K562 (cell line): ENCODE results near the gene CROCC2. TPM values are rescaled to one million over a fixed set of nuclear protein-coding genes. Genes with fewer than 3 reads are reported as not detected.

Source experiments
- ATAC-seq: fragments of 200-7000 bp; cut with Tn5 transposase; 3 replicates; pipeline ENCODE4 v1.9.1; 2020; ENCODE audit warnings: moderate library complexity
- BruUV-seq: library from RNA; stranded (reverse); fragments of 400-500 nt; replicated peaks from 2 replicates; lab custom pipeline; 2021; lab: Mats Ljungman, UMichigan
- CTCF ChIA-PET: fragments of 300-600 bp; formaldehyde crosslinking; extraction: SDS; loops from one replicate; lab custom pipeline; 2021; ENCODE audit warnings: low intra/inter-chr PET ratio; lab: Yijun Ruan, JAX
- POLR2A ChIA-PET: fragments of 300-600, 350-650 bp; sonication (Branson Sonifier 250); formaldehyde crosslinking; extraction: SDS; loops from one replicate; lab custom pipeline; 2021; ENCODE audit warnings: antibody characterized with exemption, inconsistent platforms; lab: Yijun Ruan, JAX
- DNase-seq, 4 experiments: peaks; one replicate each; pipeline versions ENCODE4 v3.0.0 to v3.0.0-alpha.2; 2011 to 2018; ENCODE audit warnings: low spot score in 3 of 4, mixed read lengths in 3 of 4; ENCODE audit errors: extremely low read depth in 1 of 4
- FAIRE-seq: peaks from 2 replicates; lab custom pipeline; 2011; peaks lifted over from hg19 to GRCh38; lab: Jason Lieb, UNC
- H2AFZ ChIP-seq: 2 replicates; pipeline ENCODE4 v1.6.0; 2011; ENCODE audit warnings: low read depth, low read length, control low read depth, inconsistent platforms
- H3K27ac ChIP-seq: fragments of 200-600 bp; 3 replicates; pipeline ENCODE4 v1.8.0; 2011; ENCODE audit warnings: low read depth, mild to moderate bottlenecking, control low read depth, inconsistent platforms, low read length, moderate library complexity, mixed read lengths; ENCODE audit errors: extremely low read depth
- H3K27me3 ChIP-seq, 2 experiments: fragments of 300-600 bp in 1 of 2; 2 replicates in 1 of 2; 3 replicates in 1 of 2; pipeline versions ENCODE4 v1.6.0 to v1.8.0; 2011; ENCODE audit warnings: inconsistent platforms in 2 of 2, low read length in 2 of 2, mild to moderate bottlenecking in 1 of 2, mixed read lengths in 1 of 2, moderate library complexity in 1 of 2; ENCODE audit not compliant: control insufficient read depth in 2 of 2, insufficient read depth in 2 of 2
- H3K36me3 ChIP-seq: fragments of 300-600 bp; 3 replicates; pipeline ENCODE4 v1.8.0; 2011; ENCODE audit warnings: mild to moderate bottlenecking, low read length, inconsistent platforms; ENCODE audit not compliant: control insufficient read depth, insufficient read depth
- H3K4me1 ChIP-seq, 2 experiments: fragments of 200-600 bp in 1 of 2; replicated peaks in 1 of 2; 2 replicates in 1 of 2; 3 replicates in 1 of 2; pipeline versions ENCODE4 v1.5.1 to v1.8.0; 2011; ENCODE audit warnings: inconsistent platforms in 2 of 2, low read length in 2 of 2, mild to moderate bottlenecking in 1 of 2, mixed read lengths in 1 of 2, moderate library complexity in 1 of 2; ENCODE audit not compliant: control insufficient read depth in 2 of 2, insufficient read depth in 2 of 2
- H3K4me2 ChIP-seq: 2 replicates; pipeline ENCODE4 v1.6.1; 2011; ENCODE audit warnings: low read length, control low read depth, inconsistent platforms, mixed read lengths; ENCODE audit not compliant: insufficient read depth
- H3K4me3 ChIP-seq: fragments of 200-600 bp; sonication (generic), shearing (Covaris generic); 2 replicates; pipeline ENCODE4 v1.5.1; 2016; ENCODE audit warnings: control low read depth, inconsistent platforms
- H3K79me2 ChIP-seq: fragments of 200-600 bp; 3 replicates; pipeline ENCODE4 v1.8.0; 2011; ENCODE audit warnings: low read length, inconsistent platforms; ENCODE audit not compliant: control insufficient read depth, insufficient read depth
- H3K9ac ChIP-seq, 2 experiments: 2 replicates each; pipeline versions ENCODE4 v1.6.0 to v1.6.1; 2011; ENCODE audit warnings: low read depth in 2 of 2, low read length in 2 of 2, control low read depth in 1 of 2, inconsistent platforms in 1 of 2, mild to moderate bottlenecking in 1 of 2, mixed read lengths in 1 of 2; ENCODE audit not compliant: insufficient read depth in 1 of 2
- H3K9me1 ChIP-seq: one replicate; pipeline ENCODE4 v1.6.0; 2011; ENCODE audit warnings: inconsistent platforms, mild to moderate bottlenecking, low read length, moderate library complexity; ENCODE audit not compliant: control insufficient read depth, insufficient read depth
- H3K9me3 ChIP-seq: replicated peaks from 2 replicates; pipeline ENCODE4 v1.5.1; 2011; ENCODE audit warnings: low read depth, low read length, inconsistent platforms; ENCODE audit not compliant: control insufficient read depth, insufficient read depth
- H4K20me1 ChIP-seq: replicated peaks from 2 replicates; pipeline ENCODE4 v1.6.1; 2011; ENCODE audit warnings: low read length, inconsistent platforms, mixed read lengths; ENCODE audit not compliant: control insufficient read depth, insufficient read depth
- ATF3 ChIP-seq, 2 experiments: fragments of 450-650 bp in 1 of 2; sonication (generic) in 1 of 2; formaldehyde crosslinking in 1 of 2; IDR thresholded peaks in 1 of 2; conservative IDR thresholded peaks in 1 of 2; 2 replicates each; pipeline versions ENCODE4 v1.6.1 to v1.8.1; 2016 to 2023; ENCODE audit warnings: mild to moderate bottlenecking in 2 of 2, moderate library complexity in 2 of 2, inconsistent platforms in 1 of 2, missing genetic modification reagents in 1 of 2
- BHLHE40 ChIP-seq: IDR thresholded peaks from 2 replicates; pipeline ENCODE4 v1.6.1; 2011; ENCODE audit warnings: low read length, improper control_type of control experiment
- CBFA2T3 ChIP-seq: fragments of 450-650 bp; IDR thresholded peaks from 2 replicates; pipeline ENCODE4 v1.6.1; 2017
- CHAMP1 ChIP-seq: fragments of 450-650 bp; IDR thresholded peaks from 2 replicates; pipeline ENCODE4 v1.6.1; 2016; ENCODE audit warnings: mild to moderate bottlenecking
- ELF2 ChIP-seq: fragments of 250-450 bp; sonication (Bioruptor Pico); IDR thresholded peaks from 2 replicates; pipeline ENCODE4 v1.5.0; 2021; ENCODE audit warnings: mild to moderate bottlenecking
- ETV1 ChIP-seq: fragments of 450-650 bp; conservative IDR thresholded peaks from 2 replicates; pipeline ENCODE4 v1.6.1; 2016; ENCODE audit warnings: missing genetic modification characterization, control low read depth, low read depth, missing compliant biosample characterization
- FOSL1 ChIP-seq: fragments of 200-800 bp; sonication (Bioruptor generic); conservative IDR thresholded peaks from 2 replicates; pipeline ENCODE4 v1.6.1; 2016; ENCODE audit warnings: missing genetic modification characterization, missing compliant biosample characterization
- JUN ChIP-seq, 2 experiments: sonication (generic) in 1 of 2; formaldehyde crosslinking in 1 of 2; IDR thresholded peaks; 2 replicates each; pipeline versions ENCODE4 v1.6.1 to v1.8.0; 2012 to 2022; ENCODE audit warnings: borderline replicate concordance in 2 of 2, mild to moderate bottlenecking in 2 of 2, improper control_type of control experiment in 1 of 2, low read depth in 1 of 2, low read length in 1 of 2, missing genetic modification reagents in 1 of 2
- NR0B1 ChIP-seq: fragments of 450-650 bp; IDR thresholded peaks from one replicate; pipeline ENCODE4 v1.6.1; 2018; ENCODE audit warnings: mild to moderate bottlenecking, moderate library complexity; ENCODE audit not compliant: partially characterized antibody
- RBM39 ChIP-seq: fragments of 200-400 bp; formaldehyde crosslinking; optimal IDR thresholded peaks from 2 replicates; pipeline ENCODE3; 2018; ENCODE audit warnings: low read depth, low read length
- RFX1 ChIP-seq: fragments of 450-650 bp; IDR thresholded peaks from 2 replicates; pipeline ENCODE4 v1.6.1; 2016; ENCODE audit warnings: mild to moderate bottlenecking, moderate library complexity
- YY1 ChIP-seq, 3 experiments: IDR thresholded peaks; 2 replicates each; pipeline ENCODE4 v1.6.1; 2011; ENCODE audit warnings: low read length in 2 of 3, mild to moderate bottlenecking in 2 of 3, moderate library complexity in 2 of 3, borderline replicate concordance in 1 of 3, control low read depth in 1 of 3, low read depth in 1 of 3; ENCODE audit not compliant: insufficient read depth in 3 of 3, insufficient replicate concordance in 2 of 3, control insufficient read depth in 1 of 3, insufficient read length in 1 of 3; ENCODE audit errors: extremely low read depth in 1 of 3
- ZC3H4 ChIP-seq: sonication (generic); formaldehyde crosslinking; IDR thresholded peaks from 2 replicates; pipeline ENCODE4 v1.9.0; 2021; ENCODE audit warnings: missing genetic modification reagents, borderline replicate concordance
- ZNF830 ChIP-seq: fragments of 250-450 bp; sonication (Bioruptor Pico); IDR thresholded peaks from 2 replicates; pipeline ENCODE4 v1.5.0; 2021; ENCODE audit warnings: mild to moderate bottlenecking
- WGBS: fragments of 100-300 bp; shearing (Covaris generic); methylation state at CpG from one replicate; pipeline ENCODE4 v1.1.6; 2016; ENCODE audit warnings: low coverage, mixed read lengths; ENCODE audit not compliant: insufficient coverage; ENCODE audit errors: missing lambda C conversion rate; 5-methylcytosine and 5-hydroxymethylcytosine counted together
- in situ Hi-C: fragments of 300-500 bp; cut with MboI; formaldehyde crosslinking; loops from 4 replicates; pipeline ENCODE4 v1.15.0; 2018; ENCODE audit warnings: inconsistent platforms, mixed read lengths
- intact Hi-C: fragments of 100-400 bp; cut with micrococcal nuclease; formaldehyde crosslinking; loops from 2 replicates; pipeline ENCODE4 v1.14.2; 2022
- polyA plus RNA-seq, 8 experiments: library from polyadenylated mRNA; depleted of rRNA in 4 of 8; stranded (reverse) in 5 of 8; unstranded in 3 of 8; fragments of >200 nt; fragmentation: Nextera tagmentation in 2 of 8; fragmentation: Illumina TruSeq in 1 of 8; extraction: Ambion mirVana in 2 of 8; extraction: Trizol in 1 of 8; gene quantifications; 2 replicates each; pipeline versions ENCODE4 v1.2.1 to v1.2.3, GENCODE V29; 2011 to 2014; ENCODE audit warnings: inconsistent platforms in 1 of 8, missing spikeins in 1 of 8
- total RNA-seq, 7 experiments: library from RNA; depleted of rRNA in 6 of 7; stranded (reverse); fragments of >200 nt in 6 of 7; fragmentation: Illumina TruSeq in 2 of 7; extraction: Trizol in 2 of 7; gene quantifications; 2 replicates each; pipeline versions ENCODE4 v1.2.1 to v1.2.3, GENCODE V29; 2011 to 2021; ENCODE audit warnings: low replicate concordance in 1 of 7

The CROCC2 gene
- total and polyA plus RNA-seq, 9 of the 15 experiments (the other 6 are each of a cell fraction or from before 2014, with no cell fraction given), result not detected

- peaks cover 0 to 47% of the 10 kb centered on the region in 2 experiments; a peak in 2 of 5 replicates for H3K27me3 ChIP-seq
- TF ChIP-seq ZNF830 (CRISPR knock-in tag) (no peak), ATF3 (IDR thresholded peaks at IDR 0.05) (peak; percentile 67), ATF3 (CRISPR knock-in tag; conservative IDR thresholded peaks at IDR 0.05) (no peak), ETV1 (tag) (0 out of 2 replicates have a peak, but pooled peaks have one; percentile 23), CBFA2T3 (peak; percentile 13; the same call in 1 of the 2 replicates), YY1 (IDR thresholded peaks at IDR 0.05; ENCODE audit: borderline replicate concordance in 1 of 3, control insufficient read depth in 1 of 3, extremely low read depth in 1 of 3, insufficient read depth in 3 of 3, insufficient read length in 1 of 3, insufficient replicate concordance in 2 of 3, low read depth in 1 of 3, low read length in 2 of 3) (peak in 1 of 3 experiments; percentile 47), BHLHE40 (0 out of 2 replicates have a peak, but pooled peaks have one; percentile 7), ELF2 (CRISPR knock-in tag) (no peak), FOSL1 (tag) (peak; percentile 88), RBM39 (no peak), CHAMP1 (no peak), JUN (IDR thresholded peaks at IDR 0.05; ENCODE audit: borderline replicate concordance, low read depth, low read length) (peak; percentile 26; the same call in 1 of the 2 replicates), JUN (CRISPR knock-in tag; IDR thresholded peaks at IDR 0.05; ENCODE audit: borderline replicate concordance) (no peak), ZC3H4 (CRISPR knock-in tag) (no peak), NR0B1 (no peak), RFX1 (peak; percentile 72)
These were observed 85.5 kb downstream of the CROCC2 start for GRCh38 chr2:240991378-240992263.

More at GRCh38 chr2:240991378-240992263, 85.5 kb downstream of the CROCC2 start:
- intact Hi-C loops, result no loop called here
- no TSS peak for BruUV-seq
- Histone ChIP-seq H3K27ac (no peak overlapping the region), H3K4me1 (peaks cover 0 to 12% of the 10 kb centered on the region in 2 experiments; a peak in 2 of 5 replicates), H3K9ac (no peak overlapping the region), H4K20me1 (peaks cover 11% of the 10 kb centered on the region; the same call in 1 of the 2 replicates), H3K79me2 (no peaks in the 10 kb centered on the region), H3K36me3 (no peaks in the 10 kb centered on the region), H3K9me3 (no peaks in the 10 kb centered on the region), H2AFZ (no peak overlapping the region), H3K4me3 (no peak overlapping the region), H3K4me2 (no peak overlapping the region), H3K9me1 (no peaks in the 10 kb centered on the region)
- in situ Hi-C loops, result no loop called here
- no peak for FAIRE-seq
- ATAC-seq, result 0 out of 3 replicates have a peak, but pooled peaks have one; percentile 28
- ChIA-PET CTCF (no interaction called here), POLR2A (no interaction called here)
- 3% methylated on average over 29 of the region's 33 CpGs for WGBS
- peak in 1 of 4 experiments; percentile 30 for DNase-seq
